Activated CD4-positive, alpha-beta T cell treated with anti-CD3 and anti-CD28 coated beads, Interleukin-2, Interleukin-4, amounts not matched to agents 100 ng/mL and 50 ng/mL, durations not matched to agents 16 hours and 8 hours (primary cell): ENCODE results near the gene DCLK1.
A peak's percentile ranks its signal among the peaks of the same experiment; 100 is the strongest.

Experiments used
- DNase-seq: peaks from one replicate; pipeline ENCODE4 v3.0.0-alpha.2; 2020; ENCODE audit warnings: low spot score

The DCLK1 gene

DNA sequence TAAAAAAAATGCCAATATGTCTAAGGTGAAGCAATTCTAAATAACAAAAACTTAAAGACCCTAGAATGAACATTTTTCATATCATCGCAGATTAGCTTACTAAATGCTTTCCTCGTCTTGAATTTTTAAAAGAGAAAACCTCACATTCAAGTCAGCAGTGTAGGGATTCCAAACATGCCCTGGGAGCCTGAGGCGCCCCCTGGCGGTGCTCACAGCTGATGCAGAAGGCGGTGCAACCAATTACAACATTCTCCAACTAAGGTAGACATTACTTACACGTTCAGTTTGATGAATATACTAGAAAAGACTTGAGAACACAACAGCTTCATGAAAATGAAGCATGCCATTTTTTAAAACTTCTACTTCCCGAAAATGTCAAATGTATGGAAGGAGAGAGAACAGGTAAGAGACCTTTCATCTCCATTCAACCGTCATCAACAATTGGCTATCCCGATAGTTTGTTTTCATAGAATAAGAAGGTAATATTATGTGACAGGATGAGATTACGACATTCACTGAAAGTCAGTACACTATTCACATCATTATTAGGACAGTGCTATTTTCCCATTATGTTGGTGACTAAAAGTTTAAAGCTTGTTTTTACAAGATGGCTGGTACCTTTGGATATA, 304.4 kb downstream of the DCLK1 start:
- peak; percentile 7 for DNase-seq

DNA sequence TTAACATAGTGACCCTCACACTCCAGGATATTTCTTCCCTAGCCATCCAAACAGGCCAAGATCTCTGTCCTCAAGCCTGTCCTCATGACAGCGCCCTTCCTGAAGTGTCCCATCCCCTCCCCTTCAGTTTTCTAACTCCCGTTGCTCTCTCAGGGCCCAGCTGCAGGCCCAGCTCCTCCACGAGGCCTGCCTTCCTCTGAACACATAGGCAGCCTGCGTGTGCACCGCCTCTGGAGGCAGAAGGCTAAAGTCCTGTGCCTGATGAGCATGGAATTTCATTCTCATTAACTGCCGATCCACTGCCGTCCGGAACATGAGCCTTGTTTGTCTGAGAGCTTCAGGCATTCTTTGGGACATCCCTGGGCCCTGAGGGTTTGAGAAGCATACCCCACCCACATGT, 306.4 kb downstream of the DCLK1 start:
- no peak for DNase-seq

DNA sequence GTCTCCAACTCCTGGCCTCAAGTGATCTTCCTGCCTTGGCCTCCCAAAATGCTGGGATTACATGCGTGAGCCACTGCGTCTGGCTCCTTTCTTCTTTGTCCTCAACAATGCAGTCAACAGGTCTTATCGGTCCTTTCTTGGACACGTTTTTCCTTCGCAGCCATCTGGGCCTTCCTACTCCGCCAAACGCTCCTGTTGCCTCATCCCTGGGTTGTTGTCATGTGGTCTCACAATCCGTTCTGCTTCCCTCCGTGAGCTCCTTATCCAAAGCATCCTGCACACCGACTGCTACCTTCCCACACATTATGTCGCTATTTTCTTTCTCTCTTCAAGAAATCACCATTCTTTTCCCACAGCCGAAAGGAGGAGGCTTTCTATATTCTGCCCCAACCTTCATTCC, 306.8 kb downstream of the DCLK1 start:
- no peak for DNase-seq

DNA sequence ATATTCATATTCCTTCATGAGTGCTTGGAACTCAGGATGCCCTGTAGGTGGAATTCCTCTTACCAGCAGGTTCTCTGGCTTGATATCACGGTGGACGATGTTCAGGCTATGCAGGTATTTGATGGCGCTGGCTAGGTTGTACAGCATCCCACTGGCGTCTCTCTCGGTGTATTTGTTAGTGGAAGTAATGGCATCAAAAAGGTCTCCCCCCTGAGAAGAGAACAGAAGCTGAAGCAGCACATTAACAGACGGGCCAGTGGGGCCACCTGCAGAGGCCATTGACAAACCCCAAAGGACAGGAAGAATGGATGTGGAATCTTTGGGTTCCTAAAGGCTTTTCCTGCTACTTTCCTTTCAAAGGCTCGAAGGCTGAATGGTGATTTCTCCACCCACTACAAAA, 308.5 kb downstream of the DCLK1 start:
- no peak for DNase-seq

DNA sequence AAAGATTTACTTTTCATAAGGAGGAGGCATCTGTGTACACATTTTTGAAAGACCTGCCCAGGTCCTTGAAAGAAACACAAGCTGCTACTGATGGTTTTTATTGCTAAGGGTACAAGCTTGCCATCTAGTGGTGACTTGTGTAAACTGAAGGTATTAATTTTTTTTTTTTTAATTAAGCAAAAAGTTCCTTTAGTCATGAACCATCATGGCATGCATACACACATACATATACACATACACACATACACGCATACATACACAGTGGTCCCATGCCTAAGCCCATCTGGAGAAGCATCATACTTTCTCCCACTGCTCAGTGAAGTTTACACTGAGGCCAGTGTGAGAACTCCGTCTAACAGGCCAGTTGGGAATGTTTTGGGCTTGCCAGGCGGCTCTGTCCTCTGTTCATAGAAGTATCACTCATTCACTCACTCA, 312.5 kb downstream of the DCLK1 start:
- DNase-seq = peak; percentile 7

DNA sequence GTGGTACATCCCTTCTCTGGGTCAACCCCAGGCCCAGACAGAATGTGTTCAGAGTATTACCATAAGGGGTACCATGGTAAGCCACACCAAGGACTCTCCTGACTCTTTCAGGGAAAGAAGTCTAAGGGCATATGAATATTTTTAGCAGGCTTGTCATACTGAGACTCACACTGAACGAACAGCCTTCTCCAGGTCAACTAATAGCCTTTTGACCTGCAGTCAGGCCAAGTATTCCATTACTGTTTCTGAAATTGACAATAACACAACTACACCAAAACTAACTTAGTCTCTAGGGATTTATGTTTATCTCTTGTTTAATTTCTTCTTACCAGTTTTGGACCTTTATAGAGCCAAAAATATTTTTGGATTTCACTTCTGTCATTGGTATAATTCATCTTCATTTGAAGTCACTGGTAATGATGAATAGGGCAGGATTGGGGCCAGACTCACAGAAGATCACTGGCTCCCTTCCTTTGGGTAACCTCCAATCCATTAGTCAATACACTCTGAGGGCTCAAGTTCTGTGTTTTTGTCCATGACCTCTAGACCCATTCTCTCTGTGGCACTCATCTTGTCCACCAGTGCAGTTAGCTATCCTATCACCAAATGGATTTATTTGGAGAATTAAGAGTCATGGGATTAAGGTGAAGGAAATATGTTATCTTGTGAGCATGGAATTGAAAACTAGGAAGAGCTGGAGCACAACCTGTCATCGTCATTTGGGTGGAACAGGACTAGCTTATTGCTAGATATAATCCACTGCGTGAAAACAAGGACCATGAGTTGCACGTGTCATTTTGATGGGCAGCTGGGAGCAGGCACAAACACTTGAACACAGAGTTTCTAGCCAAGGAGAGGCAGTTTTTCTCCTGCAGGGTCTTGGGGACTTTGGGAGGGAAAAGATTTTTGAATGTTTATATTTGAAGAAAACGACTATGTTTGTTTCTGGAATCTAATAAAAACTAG, 313.3 kb downstream of the DCLK1 start:
- DNase-seq = no peak

DNA sequence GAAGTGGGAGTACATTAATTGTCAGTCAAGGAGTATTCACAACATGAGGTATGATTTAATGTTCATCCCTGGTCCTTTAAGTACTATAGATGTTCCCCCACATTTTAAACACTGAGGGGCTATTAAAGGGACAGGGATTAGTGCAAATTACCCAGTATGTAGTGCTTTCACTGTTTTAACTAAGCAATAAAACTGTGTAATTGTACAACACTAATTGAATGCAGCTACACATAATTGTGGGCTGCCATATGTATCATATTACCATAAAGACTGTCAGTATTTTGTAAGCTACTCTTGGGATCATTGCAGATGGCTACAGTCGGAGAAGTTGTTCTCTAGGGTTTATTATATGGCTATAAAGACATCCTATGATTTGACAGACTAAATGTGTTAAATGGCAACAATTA, 316.6 kb downstream of the DCLK1 start:
- DNase-seq = no peak

DNA sequence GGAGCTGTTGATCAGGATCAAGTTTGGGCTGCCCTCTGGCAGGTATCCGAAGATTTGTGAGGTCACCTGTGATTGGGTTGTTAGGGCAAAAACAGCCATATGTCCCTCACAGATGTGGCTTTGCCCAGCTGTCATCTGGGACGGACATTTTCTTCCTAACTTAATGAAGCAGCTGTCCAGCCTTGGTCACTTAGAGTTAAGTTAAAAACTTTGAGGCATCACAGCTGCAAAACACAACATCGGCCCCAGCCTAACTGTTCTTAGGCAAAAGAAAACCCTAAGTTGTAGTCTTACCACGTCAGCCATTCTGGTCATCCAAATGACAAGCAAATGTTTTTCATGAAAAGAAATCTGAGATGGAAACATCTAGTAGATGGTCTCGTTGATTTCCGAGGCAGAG, 318.4 kb downstream of the DCLK1 start:
- DNase-seq = no peak

DNA sequence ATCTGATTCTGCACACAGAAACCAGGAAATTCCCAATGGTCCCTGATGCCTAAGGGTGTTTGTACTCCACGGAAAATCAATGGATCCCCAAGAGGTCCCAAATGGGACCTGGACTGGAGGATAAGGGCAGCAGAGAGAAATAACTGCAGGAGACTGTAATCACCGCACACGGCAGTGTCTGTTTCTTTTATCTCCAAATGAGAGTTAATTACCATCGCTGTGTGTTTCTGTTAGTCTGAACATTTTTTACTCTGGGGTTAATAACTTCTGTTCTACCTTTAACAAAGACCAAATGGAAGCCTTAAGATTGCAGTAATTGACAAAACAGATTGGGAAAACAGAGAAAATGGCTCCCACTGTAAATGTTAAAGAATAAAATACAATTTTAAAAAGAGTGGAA, 320.9 kb downstream of the DCLK1 start:
- no peak for DNase-seq

DNA sequence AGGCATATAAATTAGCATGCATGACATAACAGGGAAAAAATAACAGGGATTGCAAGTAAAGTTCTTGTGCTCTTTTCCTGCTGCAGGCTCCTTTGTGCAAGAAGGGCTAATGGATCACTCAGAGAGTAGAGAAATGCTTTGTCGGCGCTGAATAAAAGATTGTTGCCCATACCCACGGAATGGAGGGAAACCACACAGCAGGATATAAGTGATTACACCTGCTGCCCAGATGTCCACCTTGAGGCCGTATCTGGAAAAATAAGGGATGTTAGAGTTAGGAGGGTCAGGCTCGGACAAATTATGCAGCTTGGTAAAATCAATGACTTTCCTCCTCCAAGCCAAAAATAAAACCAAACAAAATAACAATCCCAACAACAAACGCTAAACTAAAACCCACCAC, 322.3 kb downstream of the DCLK1 start:
- DNase-seq = no peak

DNA sequence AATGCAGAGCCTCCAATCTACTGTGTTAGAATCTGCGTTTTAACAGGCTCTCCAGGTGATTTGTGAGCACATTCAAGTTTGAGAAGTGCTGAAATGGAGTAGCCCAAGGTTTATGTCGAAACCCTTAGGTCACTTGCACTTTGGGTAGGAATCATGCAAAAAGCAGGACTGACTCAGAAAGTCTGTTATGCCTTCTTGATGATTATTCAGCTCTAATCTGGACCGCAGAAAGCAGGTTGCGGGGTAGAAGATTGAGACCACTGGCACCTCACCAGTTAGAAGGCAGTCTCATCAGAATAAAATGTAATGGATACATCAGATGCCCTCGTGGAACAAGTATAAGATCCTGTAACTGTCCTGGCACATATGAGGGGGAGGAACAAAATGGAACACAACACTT, 326.3 kb downstream of the DCLK1 start:
- DNase-seq = no peak

DNA sequence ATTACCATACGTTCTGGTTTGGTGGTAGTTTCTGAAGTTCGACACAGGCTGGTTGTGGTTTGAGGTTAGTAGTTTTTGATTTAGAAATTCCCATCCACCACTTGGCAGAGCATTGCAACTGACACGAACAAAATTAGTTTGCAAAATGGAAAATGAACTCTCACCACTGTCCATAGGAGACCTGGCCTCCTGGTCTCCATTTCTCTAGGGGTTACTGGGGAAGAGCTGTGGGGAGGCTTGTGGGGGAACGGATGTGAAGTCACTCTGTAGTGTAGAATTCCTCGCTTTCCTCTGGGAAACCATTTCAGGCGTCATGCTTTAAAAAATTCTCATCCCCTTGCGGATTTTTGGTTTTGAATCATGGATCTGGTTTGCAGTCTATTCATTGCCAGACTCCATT, 333.2 kb downstream of the DCLK1 start:
- no peak for DNase-seq

DNA sequence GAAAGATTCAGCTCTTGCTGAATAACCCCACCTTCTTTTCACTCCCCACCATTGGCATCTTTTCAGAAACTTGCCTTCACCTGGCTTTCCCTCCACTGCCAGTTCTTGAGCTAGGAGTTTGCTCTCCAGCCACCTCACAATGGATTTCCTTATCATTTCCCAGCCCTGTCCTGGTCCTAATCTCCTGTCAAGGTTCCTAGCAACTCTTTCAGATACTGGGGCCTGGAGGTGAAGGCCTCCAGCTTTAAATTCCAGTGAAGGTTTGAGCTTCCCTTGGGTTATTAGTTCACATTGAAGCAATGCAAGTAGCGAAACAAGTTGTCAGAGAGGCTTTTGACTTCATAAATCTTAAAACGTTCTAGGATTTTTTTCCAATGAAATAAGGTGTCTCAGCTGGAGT, 333.9 kb downstream of the DCLK1 start:
- no peak for DNase-seq

DNA sequence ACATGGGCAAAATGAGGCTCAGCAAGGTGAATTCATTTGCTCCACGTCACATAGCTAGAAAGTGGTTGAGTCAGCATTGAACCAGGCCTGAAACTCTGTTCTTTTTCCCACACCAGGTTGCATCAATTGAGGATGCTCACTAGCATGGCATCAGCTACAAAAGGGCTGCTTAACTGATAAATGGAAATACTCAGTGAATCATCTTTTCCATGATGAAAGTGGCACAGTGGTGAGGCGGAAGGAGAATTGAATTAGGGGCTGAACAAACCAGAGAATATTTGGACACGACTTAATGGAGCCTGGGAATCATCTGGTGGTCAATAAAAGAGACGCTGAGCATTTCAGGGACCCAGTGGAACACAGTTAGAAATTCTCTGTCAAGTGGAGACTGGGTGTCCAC, 334.6 kb downstream of the DCLK1 start:
- no peak for DNase-seq

DNA sequence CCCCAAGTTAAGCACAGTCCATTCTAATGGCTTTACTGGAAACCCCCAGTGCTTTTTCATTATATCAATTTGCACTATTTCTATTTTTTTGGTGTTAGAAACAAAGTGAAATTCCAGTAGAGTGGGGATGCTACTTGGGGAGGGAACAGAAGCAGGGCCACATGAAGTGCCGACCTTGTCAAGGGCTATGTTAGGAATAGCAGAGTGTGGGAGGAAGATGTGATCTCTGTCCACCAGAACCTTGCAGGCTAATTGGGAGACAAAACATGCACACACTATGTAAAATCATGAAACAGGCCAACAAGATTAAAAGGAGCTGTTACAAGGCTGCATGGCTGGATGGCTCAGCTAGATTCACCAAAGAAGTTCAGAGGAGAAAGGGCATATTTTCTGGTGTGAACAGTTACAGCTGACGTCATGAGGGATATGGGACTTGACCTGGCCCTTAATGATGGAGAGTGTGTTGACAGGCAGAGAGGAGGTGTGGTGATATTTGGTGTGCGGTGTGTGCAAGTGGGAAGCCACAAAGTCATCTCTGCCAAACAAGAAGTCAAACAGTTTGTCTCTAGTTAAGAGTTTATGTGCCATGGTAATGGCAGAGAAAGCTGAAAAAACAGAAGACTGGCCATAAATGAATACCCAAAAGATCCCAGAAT, 336.3 kb downstream of the DCLK1 start:
- no peak for DNase-seq

DNA sequence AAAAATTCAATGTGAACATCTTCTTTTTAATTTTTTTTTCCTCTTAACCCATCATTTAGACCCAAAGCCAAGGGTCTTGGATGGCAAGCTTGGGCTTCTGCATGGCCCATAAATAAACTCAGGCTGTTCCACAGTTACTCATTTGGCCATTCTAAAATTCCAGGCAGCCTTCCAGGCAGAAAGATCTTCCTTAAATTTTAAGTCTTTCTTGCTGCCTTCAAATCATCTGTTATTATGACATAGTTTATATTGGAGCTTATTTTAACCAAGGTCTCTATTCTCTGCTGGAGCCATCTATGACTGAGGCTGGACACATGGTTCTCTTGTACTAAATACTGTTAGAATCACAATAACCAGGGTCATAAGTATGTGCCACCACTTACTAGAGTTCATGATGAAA, 337.4 kb downstream of the DCLK1 start:
- no peak for DNase-seq

DNA sequence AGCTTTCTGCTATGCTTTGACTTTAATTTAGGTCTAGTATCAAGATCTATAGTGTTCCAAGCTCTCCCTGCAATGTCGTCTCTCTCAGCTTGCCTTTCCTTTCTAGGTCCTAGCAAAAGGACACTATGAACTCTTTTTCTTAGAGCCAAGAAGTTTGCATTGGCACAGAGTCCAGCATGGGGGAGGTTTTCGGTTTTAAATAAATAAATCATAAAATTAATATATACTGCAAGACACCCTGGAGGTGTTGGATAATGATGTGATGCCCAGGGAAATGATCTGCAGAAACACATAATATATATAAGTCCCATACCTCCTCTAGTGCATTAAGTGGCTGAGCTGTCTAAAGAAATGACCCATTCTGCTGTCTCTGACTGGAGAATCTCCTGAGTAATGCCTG, 338.3 kb downstream of the DCLK1 start:
- DNase-seq = no peak

DNA sequence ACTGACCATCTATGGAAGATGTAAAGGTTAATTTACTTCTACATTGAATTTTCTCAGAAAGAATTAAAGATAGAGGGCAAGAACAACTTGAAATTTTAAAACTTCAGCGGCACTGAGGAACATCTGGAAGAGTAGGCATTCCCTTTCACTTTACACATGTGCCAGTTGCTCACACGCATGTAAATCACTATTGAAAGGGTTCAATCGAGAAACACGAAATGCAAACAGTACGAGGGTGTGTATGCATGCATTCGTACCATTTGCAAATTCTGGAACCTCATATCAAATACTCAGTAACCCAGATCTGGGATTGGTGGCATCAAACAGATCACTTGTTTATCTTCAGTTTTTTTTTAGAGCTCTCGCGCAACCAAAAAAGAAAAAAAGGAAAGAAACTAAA, 339.2 kb downstream of the DCLK1 start:
- no peak for DNase-seq

DNA sequence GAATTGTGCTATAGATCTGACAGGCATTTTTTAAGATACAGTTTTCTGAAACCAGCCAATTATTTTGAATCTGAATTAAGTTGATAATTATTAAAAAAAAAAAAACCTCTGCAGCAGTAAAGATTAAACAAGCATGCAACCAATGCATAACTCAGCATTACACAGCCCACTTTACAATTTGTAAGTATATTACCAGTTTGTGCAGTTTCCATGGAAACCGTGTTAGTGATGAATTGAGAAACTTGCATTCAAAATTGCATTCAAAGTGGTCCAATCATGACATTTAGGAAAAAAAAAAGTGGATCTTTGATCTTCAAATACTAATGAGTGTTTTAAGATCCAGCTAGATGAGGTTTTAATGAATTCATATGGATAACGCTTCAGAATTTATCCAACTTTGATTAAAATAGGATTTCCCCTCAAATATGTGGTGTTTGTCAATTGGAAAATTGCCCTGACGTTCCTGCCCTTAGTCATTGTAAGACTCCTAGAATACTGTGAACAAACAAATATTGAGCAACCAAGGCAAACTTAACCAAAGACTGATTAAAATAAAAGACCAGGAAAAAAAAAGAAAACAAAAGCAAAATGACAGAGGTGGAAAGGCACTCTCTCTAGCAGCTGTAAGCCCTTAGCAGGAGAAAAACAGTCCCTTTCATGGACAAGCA, 339.9 kb downstream of the DCLK1 start:
- no peak for DNase-seq

DNA sequence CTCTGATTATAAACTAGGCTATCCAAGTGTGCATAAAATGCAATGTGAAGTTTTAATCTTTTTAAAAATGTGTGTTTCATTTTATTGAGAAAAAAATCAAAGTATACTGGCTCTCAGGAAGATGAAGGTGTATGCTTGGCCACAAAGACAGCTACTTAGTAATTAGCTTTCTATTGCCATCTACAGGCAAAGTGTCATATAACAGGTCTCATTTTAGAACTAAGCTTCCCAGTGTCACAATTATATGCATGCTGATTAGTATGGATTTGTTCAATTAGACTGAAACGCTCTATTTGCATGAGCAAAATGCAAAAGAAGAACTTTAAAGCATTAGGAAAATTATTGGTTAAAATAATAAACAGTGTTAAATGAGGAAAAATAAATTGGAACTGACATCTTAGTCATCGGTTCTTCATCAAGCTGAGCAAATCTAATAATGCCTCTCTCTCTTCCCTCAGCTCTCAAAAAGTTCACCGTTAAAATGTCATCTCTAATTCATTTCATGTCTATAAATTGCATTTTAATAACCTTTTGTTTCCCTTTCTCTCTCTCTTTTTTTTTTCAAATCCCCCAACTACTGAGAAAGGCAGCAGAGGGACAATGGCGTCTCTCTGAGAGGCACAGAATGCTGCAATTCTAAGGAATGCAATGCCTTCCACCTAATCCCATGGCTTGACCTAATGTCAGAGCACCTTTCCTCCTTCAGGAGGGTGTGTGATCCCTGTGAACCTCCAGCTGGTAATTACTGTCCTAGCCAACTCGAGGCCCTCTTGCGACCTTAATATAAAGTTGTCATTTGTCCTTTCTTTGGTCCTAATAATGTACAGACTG, 341.6 kb downstream of the DCLK1 start:
- DNase-seq = peak; percentile 6

DNA sequence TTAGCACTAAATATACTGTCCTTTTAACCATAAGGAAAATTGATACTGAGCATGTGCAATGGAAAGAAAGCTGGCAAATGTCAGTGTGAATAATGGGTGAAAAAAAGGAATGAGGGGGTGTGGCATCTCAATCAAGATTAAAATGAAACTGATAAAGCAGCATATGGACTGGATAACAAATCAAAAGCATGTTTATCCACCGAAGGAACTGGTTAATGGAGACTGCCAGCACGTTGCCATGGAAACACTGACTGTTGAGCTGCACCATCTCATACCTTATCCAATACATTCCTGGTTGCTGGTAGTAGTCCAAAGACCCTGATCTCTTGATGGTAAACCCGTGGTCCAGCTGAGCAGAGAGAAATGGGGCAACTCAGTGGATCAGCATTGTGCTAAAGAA, 343.2 kb downstream of the DCLK1 start:
- no peak for DNase-seq
